Smooth muscle cell (in vitro differentiated cells): Measurements from ENCODE around the gene TLE5. TPM values are rescaled to one million over a fixed set of nuclear protein-coding genes. Genes with fewer than 3 reads are reported as not detected.

Source experiments
- DNase-seq: peaks from one replicate; lab custom pipeline; 2025; ENCODE audit not compliant: unreplicated experiment; lab: John Stamatoyannopoulos, UW
- H2AFZ ChIP-seq: fragments of 200-600 bp; sonication (generic); 2 replicates; pipeline ENCODE4 v1.6.0; 2016; ENCODE audit warnings: antibody characterized with exemption, low read depth, mild to moderate bottlenecking
- H3F3A ChIP-seq: fragments of 200-600 bp; sonication (generic); 2 replicates; pipeline ENCODE4 v1.6.0; 2017; ENCODE audit warnings: antibody characterized with exemption, low read depth
- H3K27ac ChIP-seq: fragments of 200-600 bp; sonication (generic); 2 replicates; pipeline ENCODE4 v1.5.1; 2016; ENCODE audit warnings: low read depth, mild to moderate bottlenecking
- H3K27me3 ChIP-seq: fragments of 200-600 bp; sonication (generic); 2 replicates; pipeline ENCODE4 v1.6.1; 2016; ENCODE audit warnings: low read depth, mild to moderate bottlenecking
- H3K36me3 ChIP-seq: fragments of 200-600 bp; sonication (generic); 2 replicates; pipeline ENCODE4 v1.5.1; 2016; ENCODE audit warnings: low read depth
- H3K4me1 ChIP-seq: fragments of 200-600 bp; sonication (generic); 2 replicates; pipeline ENCODE4 v1.5.1; 2016; ENCODE audit warnings: low read depth
- H3K4me2 ChIP-seq: fragments of 200-600 bp; sonication (generic); 2 replicates; pipeline ENCODE4 v1.6.0; 2016; ENCODE audit warnings: mild to moderate bottlenecking
- H3K4me3 ChIP-seq: fragments of 200-600 bp; sonication (generic); 2 replicates; pipeline ENCODE4 v1.5.1; 2016; ENCODE audit warnings: mild to moderate bottlenecking
- H3K79me2 ChIP-seq: fragments of 200-600 bp; sonication (generic); 2 replicates; pipeline ENCODE4 v1.6.0; 2016; ENCODE audit warnings: low read depth, mild to moderate bottlenecking
- H3K9ac ChIP-seq: fragments of 200-600 bp; sonication (generic); 2 replicates; pipeline ENCODE4 v1.6.0; 2016; ENCODE audit warnings: low read depth
- H3K9me3 ChIP-seq: fragments of 200-600 bp; sonication (generic); replicated peaks from 2 replicates; pipeline ENCODE4 v1.5.1; 2016; ENCODE audit warnings: low read depth
- H4K20me1 ChIP-seq: fragments of 200-600 bp; sonication (generic); 2 replicates; pipeline ENCODE4 v1.6.0; 2016; ENCODE audit warnings: low read depth
- CTCF ChIP-seq: fragments of 200-600 bp; sonication (generic); IDR thresholded peaks from 2 replicates; pipeline ENCODE4 v1.5.1; 2017; ENCODE audit warnings: borderline replicate concordance, mild to moderate bottlenecking, antibody characterized with exemption; ENCODE audit not compliant: insufficient read depth, poor library complexity, severe bottlenecking
- WGBS: methylation state at CpG from one replicate; pipeline ENCODE4 v1.1.7; 2016; ENCODE audit warnings: low lambda C conversion rate; 5-methylcytosine and 5-hydroxymethylcytosine counted together
- polyA plus RNA-seq: library from polyadenylated mRNA; unstranded; fragments of >200 nt; fragmentation: Nextera tagmentation; extraction: Ambion mirVana; gene quantifications from 2 replicates; pipeline ENCODE4 v1.2.1, GENCODE V29; 2016
- total RNA-seq: library from RNA; depleted of rRNA; stranded (reverse); fragments of >200 nt; gene quantifications from 2 replicates; pipeline ENCODE4 v1.2.3, GENCODE V29; 2014

The TLE5 gene
- total and polyA plus RNA-seq, 2 experiments from 2014 or later: 146 to 274 TPM

GRCh38 chr19:3046698-3047495, 15.4 kb downstream of the TLE5 start:
- H3F3A ChIP-seq: peaks cover 14% of the 10 kb centered on the region
- H3K4me2 ChIP-seq: peak overlapping the region; percentile 89
- H3K27me3 ChIP-seq: no peaks in the 10 kb centered on the region

GRCh38 chr19:3045885-3046697, 16.2 kb downstream of the TLE5 start:
- Histone ChIP-seq H3K9me3 (no peaks in the 10 kb centered on the region), H3K27me3 (no peaks in the 10 kb centered on the region), H3K36me3 (no peaks in the 10 kb centered on the region), H4K20me1 (no peaks in the 10 kb centered on the region), H3K4me1 (peaks cover 10% of the 10 kb centered on the region), H3F3A (peaks cover 14% of the 10 kb centered on the region), H3K9ac (no peak overlapping the region), H3K79me2 (no peaks in the 10 kb centered on the region), H3K4me3 (no peak overlapping the region), H3K27ac (no peak overlapping the region), H2AFZ (no peak overlapping the region), H3K4me2 (no peak overlapping the region)
- WGBS: 25% methylated on average over 14 of the region's 16 CpGs
- TF ChIP-seq CTCF: no peak
- no peak for DNase-seq

More at GRCh38 chr19:3046698-3047495, 15.4 kb downstream of the TLE5 start:
- Histone ChIP-seq H2AFZ (peak overlapping the region; percentile 7), H4K20me1 (no peaks in the 10 kb centered on the region), H3K9me3 (no peaks in the 10 kb centered on the region), H3K4me3 (peak overlapping the region; percentile 51), H3K9ac (no peak overlapping the region), H3K4me1 (peaks cover 4% of the 10 kb centered on the region), H3K36me3 (no peaks in the 10 kb centered on the region), H3K79me2 (no peaks in the 10 kb centered on the region), H3K27ac (no peak overlapping the region)
- no peak for TF ChIP-seq CTCF
- DNase-seq: no peak
- WGBS: 39% methylated on average over 2 of the region's 47 CpGs

- TF ChIP-seq CTCF: no peak
- Histone ChIP-seq H3K36me3 (no peaks in the 10 kb centered on the region), H3K27ac (no peak overlapping the region), H3K4me1 (peaks cover 10% of the 10 kb centered on the region), H3K4me2 (no peak overlapping the region), H4K20me1 (no peaks in the 10 kb centered on the region), H3K27me3 (no peaks in the 10 kb centered on the region), H3F3A (peaks cover 14% of the 10 kb centered on the region), H2AFZ (no peak overlapping the region), H3K4me3 (no peak overlapping the region), H3K9me3 (no peaks in the 10 kb centered on the region), H3K79me2 (no peaks in the 10 kb centered on the region), H3K9ac (no peak overlapping the region)
- no peak for DNase-seq
- WGBS: 91% methylated on average over 6 of the region's 6 CpGs
Measured at GRCh38 chr19:3045191-3045590, 17.1 kb downstream of the TLE5 start.
